ENCODE measurements around the gene MRPL49.

The MRPL49 gene

GRCh38 chr11:65134240-65134951 is 12.3 kb downstream of the MRPL49 start, which contains the start of gene SYVN1:
Gene SYVN1 (minus strand): TSS chr11:65134519. CDS start chr11:65133601, 918 bp downstream.
- in situ Hi-C loops (cut with HindIII; ENCODE audit: low sequenced_read_pairs) = no loop called here
- no peak for TF ChIP-seq CTCF (IDR thresholded peaks at IDR 0.05; ENCODE audit: low read depth, low read length, missing control alignments)
- H3K4me3 ChIP-seq (ENCODE audit: low read depth, low read length) = peak within 1 kb of the TSS; percentile 78
- peak; percentile 60 for DNase-seq (ENCODE audit: low read depth)

- no peak for TF ChIP-seq CTCF (IDR thresholded peaks at IDR 0.05; ENCODE audit: low read depth, low read length, missing control alignments)
- in situ Hi-C loops (cut with HindIII; ENCODE audit: low sequenced_read_pairs) = no loop called here
- peak overlapping the region; percentile 78 for H3K4me3 ChIP-seq (ENCODE audit: low read depth, low read length)
- peak; percentile 94 for DNase-seq (ENCODE audit: low read depth)
These were observed 13.0 kb downstream of the MRPL49 start for GRCh38 chr11:65134952-65135632.

- peak overlapping the region; percentile 78 for H3K4me3 ChIP-seq (ENCODE audit: low read depth, low read length)
- TF ChIP-seq CTCF (IDR thresholded peaks at IDR 0.05; ENCODE audit: low read depth, low read length, missing control alignments) = no peak
- DNase-seq (ENCODE audit: low read depth) = no peak
- in situ Hi-C loops (cut with HindIII; ENCODE audit: low sequenced_read_pairs) = no loop called here
These were observed 13.6 kb downstream of the MRPL49 start for GRCh38 chr11:65135633-65136145.

- TF ChIP-seq CTCF (IDR thresholded peaks at IDR 0.05; ENCODE audit: low read depth, low read length, missing control alignments) = no peak
- in situ Hi-C loops (cut with HindIII; ENCODE audit: low sequenced_read_pairs) = no loop called here
- DNase-seq (ENCODE audit: low read depth) = no peak
- H3K4me3 ChIP-seq (ENCODE audit: low read depth, low read length) = no peak overlapping the region
These were observed 14.5 kb downstream of the MRPL49 start for GRCh38 chr11:65136515-65137096.

- TF ChIP-seq CTCF (IDR thresholded peaks at IDR 0.05; ENCODE audit: low read depth, low read length, missing control alignments) = no peak
- in situ Hi-C loops (cut with HindIII; ENCODE audit: low sequenced_read_pairs) = no loop called here
- H3K4me3 ChIP-seq (ENCODE audit: low read depth, low read length) = no peak overlapping the region
- no peak for DNase-seq (ENCODE audit: low read depth)
These were observed 19.9 kb downstream of the MRPL49 start for GRCh38 chr11:65141896-65142494.

GRCh38 chr11:65147352-65148075 is 25.4 kb downstream of the MRPL49 start:
- TF ChIP-seq CTCF (IDR thresholded peaks at IDR 0.05; ENCODE audit: low read depth, low read length, missing control alignments) = no peak
- DNase-seq (ENCODE audit: low read depth) = no peak
- no peak overlapping the region for H3K4me3 ChIP-seq (ENCODE audit: low read depth, low read length)
- in situ Hi-C loops (cut with HindIII; ENCODE audit: low sequenced_read_pairs) = no loop called here
